Loucy (cell line): ENCODE results near the gene AAR2.

Source experiments
- CTCF ChIP-seq: fragments of 200-600 bp; sonication (generic); conservative IDR thresholded peaks from 2 replicates; pipeline ENCODE4 v1.5.1; 2014; ENCODE audit warnings: mild to moderate bottlenecking, antibody characterized with exemption, low read length
- EZH2phosphoT487 ChIP-seq: fragments of 200-600 bp; IDR thresholded peaks from 2 replicates; pipeline ENCODE4 v1.6.1; 2018; ENCODE audit warnings: antibody characterized with exemption, mild to moderate bottlenecking, moderate library complexity, borderline replicate concordance

- no peak for TF ChIP-seq CTCF
- TF ChIP-seq EZH2phosphoT487, result no peak
Observed at GRCh38 chr20:36261389-36262105, 25.3 kb downstream of the AAR2 start.
